HEK293 (cell line): ENCODE data around the gene BPIFA2.

Experiments
- CTCF ChIA-PET: fragments of 350-600 bp; formaldehyde crosslinking; extraction: SDS; loops from one replicate; lab custom pipeline; 2021; ENCODE audit warnings: antibody characterized with exemption; lab: Yijun Ruan, JAX
- POLR2A ChIA-PET: fragments of 300-600 bp; formaldehyde crosslinking; extraction: SDS; loops from one replicate; lab custom pipeline; 2020; ENCODE audit warnings: antibody characterized with exemption, inconsistent platforms; lab: Yijun Ruan, JAX
- H3K27ac ChIP-seq: fragments of 200-500 bp; sonication (Bioruptor generic); 2 replicates; pipeline ENCODE4 v1.5.1; 2014; ENCODE audit warnings: low read depth, low read length, control low read depth, inconsistent platforms; ENCODE audit errors: extremely low read depth
- H3K36me3 ChIP-seq, 2 experiments: fragments of 200-500 bp in 1 of 2; sonication (Bioruptor generic) in 1 of 2; 1 replicate in 1 of 2; 2 replicates in 1 of 2; pipeline ENCODE4 v1.5.1; 2014 to 2017; ENCODE audit warnings: inconsistent platforms in 2 of 2, low read length in 2 of 2; ENCODE audit not compliant: control insufficient read depth in 2 of 2, insufficient read depth in 1 of 2
- H3K4me1 ChIP-seq: fragments of 200-500 bp; sonication (Bioruptor generic); 2 replicates; pipeline ENCODE4 v1.5.1; 2014; ENCODE audit warnings: mild to moderate bottlenecking, low read length, inconsistent platforms; ENCODE audit not compliant: control insufficient read depth, insufficient read depth
- H3K4me3 ChIP-seq: 2 replicates; pipeline ENCODE4 v1.5.1; 2011; ENCODE audit warnings: low read depth, mild to moderate bottlenecking, control low read depth, low read length, moderate library complexity
- H3K9me3 ChIP-seq: fragments of 200-500 bp; sonication (Bioruptor generic); 2 replicates; pipeline ENCODE4 v1.5.1; 2014; ENCODE audit warnings: low read depth, low read length, inconsistent platforms; ENCODE audit not compliant: control insufficient read depth, insufficient read depth
- GLI2 ChIP-seq: fragments of 450-650 bp; formaldehyde crosslinking; IDR thresholded peaks from 2 replicates; pipeline ENCODE4; 2017; ENCODE audit warnings: missing biosample characterization, missing genetic modification characterization, low read depth, borderline replicate concordance
- KLF9 ChIP-seq: fragments of 450-650 bp; formaldehyde crosslinking; IDR thresholded peaks from 2 replicates; pipeline ENCODE4 v1.5.1; 2016; ENCODE audit warnings: missing biosample characterization, missing genetic modification characterization, low read depth
- MYNN ChIP-seq: fragments of 450-650 bp; formaldehyde crosslinking; IDR thresholded peaks from 2 replicates; pipeline ENCODE4 v1.5.1; 2016; ENCODE audit warnings: missing biosample characterization, missing genetic modification characterization, borderline replicate concordance
- PATZ1 ChIP-seq: fragments of 450-650 bp; formaldehyde crosslinking; IDR thresholded peaks from 2 replicates; pipeline ENCODE4 v1.5.1; 2016; ENCODE audit warnings: missing biosample characterization, missing genetic modification characterization
- SCRT2 ChIP-seq: fragments of 450-650 bp; formaldehyde crosslinking; IDR thresholded peaks from 2 replicates; pipeline ENCODE4 v1.5.1; 2016; ENCODE audit warnings: missing biosample characterization, missing genetic modification characterization
- YY1 ChIP-seq: fragments of 450-650 bp; formaldehyde crosslinking; IDR thresholded peaks from 2 replicates; pipeline ENCODE4 v1.5.1; 2018; ENCODE audit warnings: missing biosample characterization, missing genetic modification characterization
- ZBTB48 ChIP-seq: fragments of 450-650 bp; formaldehyde crosslinking; IDR thresholded peaks from 2 replicates; pipeline ENCODE4 v1.5.1; 2016; ENCODE audit warnings: missing biosample characterization, missing genetic modification characterization
- ZNF114 ChIP-seq: fragments of 450-650 bp; formaldehyde crosslinking; IDR thresholded peaks from 2 replicates; pipeline ENCODE4 v1.5.0; 2017; ENCODE audit warnings: missing biosample characterization, missing genetic modification characterization
- ZNF121 ChIP-seq: fragments of 450-650 bp; formaldehyde crosslinking; IDR thresholded peaks from 2 replicates; pipeline ENCODE4 v1.5.1; 2016; ENCODE audit warnings: missing biosample characterization, missing genetic modification characterization
- ZNF175 ChIP-seq: fragments of 450-650 bp; formaldehyde crosslinking; IDR thresholded peaks from 2 replicates; pipeline ENCODE4 v1.5.1; 2016; ENCODE audit warnings: missing biosample characterization, missing genetic modification characterization
- ZNF266 ChIP-seq: fragments of 450-650 bp; formaldehyde crosslinking; IDR thresholded peaks from 2 replicates; pipeline ENCODE4 v1.5.1; 2016; ENCODE audit warnings: missing biosample characterization, missing genetic modification characterization, low read depth
- ZNF488 ChIP-seq: fragments of 450-650 bp; formaldehyde crosslinking; IDR thresholded peaks from 2 replicates; pipeline ENCODE4 v1.5.1; 2016; ENCODE audit warnings: missing biosample characterization, missing genetic modification characterization
- ZNF544 ChIP-seq: fragments of 450-650 bp; formaldehyde crosslinking; IDR thresholded peaks from 2 replicates; pipeline ENCODE4 v1.5.0; 2017; ENCODE audit warnings: missing biosample characterization, missing genetic modification characterization
- ZNF626 ChIP-seq: fragments of 450-650 bp; sonication (Bioruptor Pico); formaldehyde crosslinking; IDR thresholded peaks from 2 replicates; pipeline ENCODE4 v1.5.1; 2018; ENCODE audit warnings: missing biosample characterization, missing genetic modification characterization, inconsistent platforms
- ZNF654 ChIP-seq: fragments of 450-650 bp; formaldehyde crosslinking; IDR thresholded peaks from 2 replicates; pipeline ENCODE4 v1.5.1; 2016; ENCODE audit warnings: low read depth, missing biosample characterization, missing genetic modification characterization
- ZNF660 ChIP-seq: fragments of 450-650 bp; IDR thresholded peaks from 2 replicates; pipeline ENCODE4 v1.5.1; 2018; ENCODE audit warnings: missing biosample characterization, mild to moderate bottlenecking, missing genetic modification characterization
- ZNF664 ChIP-seq: fragments of 450-650 bp; formaldehyde crosslinking; IDR thresholded peaks from 2 replicates; pipeline ENCODE4 v1.5.1; 2016; ENCODE audit warnings: missing biosample characterization, missing genetic modification characterization
- ZNF670 ChIP-seq: fragments of 450-650 bp; formaldehyde crosslinking; IDR thresholded peaks from 2 replicates; pipeline ENCODE4 v1.5.1; 2016; ENCODE audit warnings: missing biosample characterization, missing genetic modification characterization, low read depth
- ZNF747 ChIP-seq: fragments of 450-650 bp; formaldehyde crosslinking; IDR thresholded peaks from 2 replicates; pipeline ENCODE4 v1.5.1; 2016; ENCODE audit warnings: missing biosample characterization, missing genetic modification characterization
- ZNF76 ChIP-seq: fragments of 450-650 bp; formaldehyde crosslinking; IDR thresholded peaks from 2 replicates; pipeline ENCODE4; 2016; ENCODE audit warnings: low read depth, missing biosample characterization, missing genetic modification characterization, borderline replicate concordance
- ZNF768 ChIP-seq: fragments of 450-650 bp; formaldehyde crosslinking; IDR thresholded peaks from 2 replicates; pipeline ENCODE4 v1.5.1; 2018; ENCODE audit warnings: missing biosample characterization, mild to moderate bottlenecking, missing genetic modification characterization
- ZNF785 ChIP-seq: fragments of 450-650 bp; formaldehyde crosslinking; IDR thresholded peaks from 2 replicates; pipeline ENCODE4 v1.5.1; 2016; ENCODE audit warnings: missing biosample characterization, missing genetic modification characterization
- ZSCAN30 ChIP-seq: fragments of 450-650 bp; IDR thresholded peaks from 2 replicates; pipeline ENCODE4 v1.5.1; 2018; ENCODE audit warnings: missing biosample characterization, mild to moderate bottlenecking, missing genetic modification characterization, moderate library complexity
- TF ChIP-seq, protein P1 (sequence below): fragments of 450-650 bp; formaldehyde crosslinking; IDR thresholded peaks from 2 replicates; pipeline ENCODE4 v1.5.1; 2016; ENCODE audit warnings: missing biosample characterization, missing genetic modification characterization
- TF ChIP-seq, protein P2 (sequence below): fragments of 450-650 bp; formaldehyde crosslinking; IDR thresholded peaks from 2 replicates; pipeline ENCODE4 v1.5.1; 2017; ENCODE audit warnings: missing biosample characterization, mild to moderate bottlenecking, missing genetic modification characterization, moderate library complexity
- TF ChIP-seq, protein P3 (sequence below): fragments of 450-650 bp; formaldehyde crosslinking; IDR thresholded peaks from 2 replicates; pipeline ENCODE4 v1.5.1; 2016; ENCODE audit warnings: missing biosample characterization, missing genetic modification characterization
- TF ChIP-seq, protein P4 (sequence below): fragments of 450-650 bp; formaldehyde crosslinking; IDR thresholded peaks from 2 replicates; pipeline ENCODE4 v1.5.1; 2016; ENCODE audit warnings: missing biosample characterization, missing genetic modification characterization

The BPIFA2 gene

DNA sequence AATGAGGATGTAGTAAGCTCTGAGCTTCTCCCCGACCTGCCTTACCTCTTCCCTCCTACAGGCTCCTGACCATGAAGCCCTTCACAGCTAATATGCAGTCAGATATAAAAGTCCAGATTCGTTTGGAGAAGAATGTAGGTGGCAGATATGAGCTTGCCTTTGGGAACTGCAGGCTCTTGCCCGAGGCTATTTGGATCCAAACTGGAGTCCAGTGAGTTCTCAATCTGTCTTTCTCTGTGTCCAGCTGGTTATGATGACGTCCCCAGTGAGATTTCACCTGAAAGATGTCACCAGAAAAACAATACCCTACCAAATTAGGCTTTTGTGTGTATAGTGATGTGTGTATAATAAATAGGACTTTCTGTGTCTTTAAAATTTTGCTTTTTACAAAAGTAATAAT is 34.5 kb downstream of the BPIFA2 start:
- H3K4me1 ChIP-seq, result no peaks in the 10 kb centered on the region
- TF ChIP-seq, protein P1, sequence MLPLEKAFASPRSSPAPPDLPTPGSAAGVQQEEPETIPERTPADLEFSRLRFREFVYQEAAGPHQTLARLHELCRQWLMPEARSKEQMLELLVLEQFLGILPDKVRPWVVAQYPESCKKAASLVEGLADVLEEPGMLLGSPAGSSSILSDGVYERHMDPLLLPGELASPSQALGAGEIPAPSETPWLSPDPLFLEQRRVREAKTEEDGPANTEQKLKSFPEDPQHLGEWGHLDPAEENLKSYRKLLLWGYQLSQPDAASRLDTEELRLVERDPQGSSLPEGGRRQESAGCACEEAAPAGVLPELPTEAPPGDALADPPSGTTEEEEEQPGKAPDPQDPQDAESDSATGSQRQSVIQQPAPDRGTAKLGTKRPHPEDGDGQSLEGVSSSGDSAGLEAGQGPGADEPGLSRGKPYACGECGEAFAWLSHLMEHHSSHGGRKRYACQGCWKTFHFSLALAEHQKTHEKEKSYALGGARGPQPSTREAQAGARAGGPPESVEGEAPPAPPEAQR (tag by site-specific recombination), result no peak
- no peak for TF ChIP-seq ZNF768 (tag by site-specific recombination)
- TF ChIP-seq, protein P2, sequence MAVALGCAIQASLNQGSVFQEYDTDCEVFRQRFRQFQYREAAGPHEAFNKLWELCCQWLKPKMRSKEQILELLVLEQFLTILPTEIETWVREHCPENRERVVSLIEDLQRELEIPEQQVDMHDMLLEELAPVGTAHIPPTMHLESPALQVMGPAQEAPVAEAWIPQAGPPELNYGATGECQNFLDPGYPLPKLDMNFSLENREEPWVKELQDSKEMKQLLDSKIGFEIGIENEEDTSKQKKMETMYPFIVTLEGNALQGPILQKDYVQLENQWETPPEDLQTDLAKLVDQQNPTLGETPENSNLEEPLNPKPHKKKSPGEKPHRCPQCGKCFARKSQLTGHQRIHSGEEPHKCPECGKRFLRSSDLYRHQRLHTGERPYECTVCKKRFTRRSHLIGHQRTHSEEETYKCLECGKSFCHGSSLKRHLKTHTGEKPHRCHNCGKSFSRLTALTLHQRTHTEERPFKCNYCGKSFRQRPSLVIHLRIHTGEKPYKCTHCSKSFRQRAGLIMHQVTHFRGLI (tag by site-specific recombination), result no peak
- TF ChIP-seq ZNF660, result no peak
- TF ChIP-seq ZNF488 (tag by site-specific recombination), result no peak
- no peak for TF ChIP-seq ZNF114
- no peak for TF ChIP-seq KLF9 (tag by site-specific recombination)
- TF ChIP-seq PATZ1 (tag by site-specific recombination), result no peak
- TF ChIP-seq, protein P3, sequence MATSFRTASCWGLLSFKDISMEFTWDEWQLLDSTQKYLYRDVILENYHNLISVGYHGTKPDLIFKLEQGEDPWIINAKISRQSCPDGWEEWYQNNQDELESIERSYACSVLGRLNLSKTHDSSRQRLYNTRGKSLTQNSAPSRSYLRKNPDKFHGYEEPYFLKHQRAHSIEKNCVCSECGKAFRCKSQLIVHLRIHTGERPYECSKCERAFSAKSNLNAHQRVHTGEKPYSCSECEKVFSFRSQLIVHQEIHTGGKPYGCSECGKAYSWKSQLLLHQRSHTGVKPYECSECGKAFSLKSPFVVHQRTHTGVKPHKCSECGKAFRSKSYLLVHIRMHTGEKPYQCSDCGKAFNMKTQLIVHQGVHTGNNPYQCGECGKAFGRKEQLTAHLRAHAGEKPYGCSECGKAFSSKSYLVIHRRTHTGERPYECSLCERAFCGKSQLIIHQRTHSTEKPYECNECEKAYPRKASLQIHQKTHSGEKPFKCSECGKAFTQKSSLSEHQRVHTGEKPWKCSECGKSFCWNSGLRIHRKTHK (tag by site-specific recombination), result no peak
- no peak for TF ChIP-seq ZNF76 (tag by site-specific recombination)
- TF ChIP-seq, all 188 proteins: peak for 0
- H3K4me3 ChIP-seq, result no peak overlapping the region
- H3K36me3 ChIP-seq, result no peaks in the 10 kb centered on the region
- POLR2A ChIA-PET, result no interaction called here
- no peaks in the 10 kb centered on the region for H3K9me3 ChIP-seq
- CTCF ChIA-PET, result interaction anchor here (0.6 to 1.2 kb wide), 2 partner anchors 9 to 206 kb away, joined by 3 read pairs; no protein-coding TSS in a partner anchor
- H3K27ac ChIP-seq, result no peak overlapping the region

GRCh38 chr20:33203444-33203843 is 35.5 kb downstream of the BPIFA2 start:
- TF ChIP-seq ZNF266 (no peak), ZNF626 (tag by site-specific recombination) (no peak), ZBTB48 (tag by site-specific recombination) (no peak), ZNF175 (tag by site-specific recombination) (no peak), ZNF544 (no peak), MYNN (tag by site-specific recombination) (no peak), ZNF670 (tag by site-specific recombination) (no peak), YY1 (no peak), GLI2 (tag by site-specific recombination) (no peak), ZNF747 (no peak), ZNF785 (tag by site-specific recombination) (no peak), SCRT2 (tag by site-specific recombination) (no peak), ZNF664 (tag by site-specific recombination) (no peak), ZNF121 (no peak), ZSCAN30 (tag by site-specific recombination) (no peak), ZNF654 (no peak)
- TF ChIP-seq, protein P4, sequence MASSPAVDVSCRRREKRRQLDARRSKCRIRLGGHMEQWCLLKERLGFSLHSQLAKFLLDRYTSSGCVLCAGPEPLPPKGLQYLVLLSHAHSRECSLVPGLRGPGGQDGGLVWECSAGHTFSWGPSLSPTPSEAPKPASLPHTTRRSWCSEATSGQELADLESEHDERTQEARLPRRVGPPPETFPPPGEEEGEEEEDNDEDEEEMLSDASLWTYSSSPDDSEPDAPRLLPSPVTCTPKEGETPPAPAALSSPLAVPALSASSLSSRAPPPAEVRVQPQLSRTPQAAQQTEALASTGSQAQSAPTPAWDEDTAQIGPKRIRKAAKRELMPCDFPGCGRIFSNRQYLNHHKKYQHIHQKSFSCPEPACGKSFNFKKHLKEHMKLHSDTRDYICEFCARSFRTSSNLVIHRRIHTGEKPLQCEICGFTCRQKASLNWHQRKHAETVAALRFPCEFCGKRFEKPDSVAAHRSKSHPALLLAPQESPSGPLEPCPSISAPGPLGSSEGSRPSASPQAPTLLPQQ (tag by site-specific recombination), result no peak
- CTCF ChIA-PET, result no interaction called here
- POLR2A ChIA-PET, result no interaction called here
- Histone ChIP-seq H3K4me1 (no peaks in the 10 kb centered on the region), H3K9me3 (no peaks in the 10 kb centered on the region), H3K36me3 (no peaks in the 10 kb centered on the region), H3K27ac (no peak overlapping the region), H3K4me3 (no peak overlapping the region)
